Esophagus squamous epithelium (tissue), 4 donors: ENCODE measurements around the gene C1orf226.

ENCODE experiments used
- CTCF ChIP-seq, 6 experiments: fragments of 450-650 bp in 4 of 6; fragments of 200-600 bp in 2 of 6; sonication (generic) in 2 of 6; IDR thresholded peaks; one replicate each; pipeline ENCODE4 v1.5.1; 2016 to 2019; ENCODE audit warnings: antibody characterized with exemption in 6 of 6, mild to moderate bottlenecking in 4 of 6, moderate library complexity in 4 of 6
- POLR2A ChIP-seq, 4 donors: fragments of 450-650 bp; IDR thresholded peaks; one replicate each; pipeline ENCODE4 v1.6.1; 2017; ENCODE audit warnings: antibody characterized with exemption in 4 of 4, mild to moderate bottlenecking in 4 of 4, moderate library complexity in 3 of 4

GRCh38 chr1:162404550-162405160 lies 23.1 kb downstream of the C1orf226 start:
- TF ChIP-seq POLR2A (IDR thresholded peaks at IDR 0.05), result no peak
- TF ChIP-seq CTCF (IDR thresholded peaks at IDR 0.05), result no peak
